Neural progenitor cell (in vitro differentiated cells): Measurements from ENCODE around the gene SPOCK1. TPM values are rescaled to one million over a fixed set of nuclear protein-coding genes. Genes with fewer than 3 reads are reported as not detected.

Experiments
- DNase-seq: peaks from one replicate; pipeline ENCODE4 v3.0.0-alpha.2; 2016; ENCODE audit warnings: low spot score
- H2AFZ ChIP-seq: fragments of 200-600 bp; sonication (generic); replicated peaks from 2 replicates; pipeline ENCODE4 v1.6.1; 2016; ENCODE audit warnings: antibody characterized with exemption
- H3F3A ChIP-seq: fragments of 200-600 bp; sonication (generic); 2 replicates; pipeline ENCODE4 v1.6.1; 2016; ENCODE audit warnings: antibody characterized with exemption, low read depth
- H3K27ac ChIP-seq: fragments of 200-600 bp; sonication (generic); 2 replicates; pipeline ENCODE4 v1.5.1; 2016; ENCODE audit warnings: mild to moderate bottlenecking
- H3K27me3 ChIP-seq: fragments of 200-600 bp; sonication (generic); 2 replicates; pipeline ENCODE4 v1.6.1; 2016; ENCODE audit warnings: mild to moderate bottlenecking, moderate library complexity
- H3K36me3 ChIP-seq: fragments of 200-600 bp; sonication (generic); 2 replicates; pipeline ENCODE4 v1.5.1; 2016
- H3K4me1 ChIP-seq: fragments of 200-600 bp; sonication (generic); 2 replicates; pipeline ENCODE4 v1.6.1; 2016; ENCODE audit warnings: mixed run types
- H3K4me2 ChIP-seq: fragments of 200-600 bp; sonication (generic); 2 replicates; pipeline ENCODE4 v1.6.1; 2016
- H3K4me3 ChIP-seq: fragments of 200-600 bp; sonication (generic); 2 replicates; pipeline ENCODE4 v1.5.1; 2016
- H3K79me2 ChIP-seq: fragments of 200-600 bp; sonication (generic); 2 replicates; pipeline ENCODE4 v1.6.1; 2016; ENCODE audit warnings: low read depth
- H3K9ac ChIP-seq: fragments of 200-600 bp; sonication (generic); 2 replicates; pipeline ENCODE4 v1.6.1; 2016
- H3K9me3 ChIP-seq: fragments of 200-600 bp; sonication (generic); 2 replicates; pipeline ENCODE4 v1.5.1; 2016; ENCODE audit warnings: low read depth
- H4K20me1 ChIP-seq: fragments of 200-600 bp; sonication (generic); 2 replicates; pipeline ENCODE4 v1.6.1; 2016; ENCODE audit warnings: low read depth
- H3K27ac Mint-ChIP-seq: 3 replicates; pipeline ENCODE4 v1.8.0; 2021; ENCODE audit warnings: mixed read lengths
- H3K27me3 Mint-ChIP-seq: 2 replicates; pipeline ENCODE4 v1.8.0; 2022; ENCODE audit warnings: low read depth, mild to moderate bottlenecking, inconsistent platforms, moderate library complexity, mixed read lengths; ENCODE audit not compliant: insufficient read depth
- H3K36me3 Mint-ChIP-seq: 3 replicates; pipeline ENCODE4 v1.8.0; 2021; ENCODE audit warnings: mixed read lengths
- H3K4me1 Mint-ChIP-seq: 3 replicates; pipeline ENCODE4 v1.8.0; 2021; ENCODE audit warnings: mixed read lengths
- H3K4me3 Mint-ChIP-seq: 3 replicates; pipeline ENCODE4 v1.8.0; 2021; ENCODE audit warnings: mild to moderate bottlenecking, moderate library complexity, mixed read lengths
- H3K9me3 Mint-ChIP-seq: 3 replicates; pipeline ENCODE4 v1.8.0; 2020; ENCODE audit warnings: mixed read lengths
- CTCF ChIP-seq: fragments of 200-600 bp; sonication (generic); IDR thresholded peaks from 2 replicates; pipeline ENCODE4 v1.5.1; 2017; ENCODE audit warnings: antibody characterized with exemption, mild to moderate bottlenecking
- EZH2 ChIP-seq: fragments of 200-600 bp; sonication (generic); IDR thresholded peaks from 2 replicates; pipeline ENCODE4 v1.6.1; 2017; ENCODE audit warnings: antibody characterized with exemption, mild to moderate bottlenecking, moderate library complexity
- EZH2phosphoT487 ChIP-seq: fragments of 200-600 bp; sonication (generic); IDR thresholded peaks from 2 replicates; pipeline ENCODE4 v1.6.1; 2017; ENCODE audit warnings: antibody characterized with exemption
- total RNA-seq: library from RNA; depleted of rRNA; stranded (reverse); fragments of >200 nt; gene quantifications from 2 replicates; pipeline ENCODE4 v1.2.3, GENCODE V29; 2015; ENCODE audit warnings: low replicate concordance

The SPOCK1 gene
- total RNA-seq, 1 donor from 2014 or later, result 6.9 TPM

- no peak overlapping the region for H2AFZ ChIP-seq
- no peak overlapping the region for H3K4me3 Mint-ChIP-seq
- no peaks in the 10 kb centered on the region for H3K36me3 Mint-ChIP-seq
- no peaks in the 10 kb centered on the region for H4K20me1 ChIP-seq
- H3K79me2 ChIP-seq, result no peaks in the 10 kb centered on the region
- H3K4me3 ChIP-seq, result no peak overlapping the region
- H3K9me3 Mint-ChIP-seq, result no peaks in the 10 kb centered on the region
- H3K4me1 ChIP-seq, result no peaks in the 10 kb centered on the region
- H3K9ac ChIP-seq, result no peak overlapping the region
- H3K27me3 Mint-ChIP-seq, result no peaks in the 10 kb centered on the region
- no peaks in the 10 kb centered on the region for H3K9me3 ChIP-seq
- no peak for TF ChIP-seq EZH2phosphoT487
- H3K36me3 ChIP-seq, result no peaks in the 10 kb centered on the region
- no peak overlapping the region for H3K27ac Mint-ChIP-seq
- DNase-seq, result no peak
- no peak overlapping the region for H3K27ac ChIP-seq
- H3K4me2 ChIP-seq, result no peak overlapping the region
- H3K4me1 Mint-ChIP-seq, result no peaks in the 10 kb centered on the region
- no peaks in the 10 kb centered on the region for H3K27me3 ChIP-seq
- H3F3A ChIP-seq, result no peaks in the 10 kb centered on the region
These were observed 12.4 kb downstream of the SPOCK1 start for GRCh38 chr5:137486707-137487106.

- Histone ChIP-seq H2AFZ (no peak overlapping the region), H3K27ac (no peak overlapping the region), H3K79me2 (no peaks in the 10 kb centered on the region), H3K9me3 (no peaks in the 10 kb centered on the region), H3K4me2 (no peak overlapping the region), H3K4me1 (peaks cover 3% of the 10 kb centered on the region), H3K27me3 (no peaks in the 10 kb centered on the region), H3K9ac (no peak overlapping the region), H3K4me3 (no peak overlapping the region), H4K20me1 (no peaks in the 10 kb centered on the region), H3F3A (no peaks in the 10 kb centered on the region), H3K36me3 (no peaks in the 10 kb centered on the region)
- Mint-ChIP-seq H3K4me3 (no peak overlapping the region), H3K9me3 (no peaks in the 10 kb centered on the region), H3K4me1 (peaks cover 5% of the 10 kb centered on the region), H3K36me3 (no peaks in the 10 kb centered on the region), H3K27me3 (no peaks in the 10 kb centered on the region), H3K27ac (no peak overlapping the region)
- DNase-seq, result no peak
- no peak for TF ChIP-seq EZH2phosphoT487
- no peak for TF ChIP-seq CTCF
- TF ChIP-seq EZH2, result no peak
These were observed 17.5 kb downstream of the SPOCK1 start for GRCh38 chr5:137481596-137481995.

- Mint-ChIP-seq H3K4me1 (peaks cover 7% of the 10 kb centered on the region), H3K27ac (no peak overlapping the region), H3K4me3 (no peak overlapping the region), H3K27me3 (no peaks in the 10 kb centered on the region), H3K36me3 (no peaks in the 10 kb centered on the region), H3K9me3 (no peaks in the 10 kb centered on the region)
- Histone ChIP-seq H3K27ac (no peak overlapping the region), H4K20me1 (no peaks in the 10 kb centered on the region), H3K9ac (no peak overlapping the region), H3K4me1 (peaks cover 3% of the 10 kb centered on the region), H2AFZ (no peak overlapping the region), H3K4me2 (no peak overlapping the region), H3K27me3 (no peaks in the 10 kb centered on the region), H3K4me3 (no peak overlapping the region), H3K79me2 (no peaks in the 10 kb centered on the region), H3K36me3 (no peaks in the 10 kb centered on the region), H3F3A (no peaks in the 10 kb centered on the region), H3K9me3 (no peaks in the 10 kb centered on the region)
- DNase-seq, result no peak
- no peak for TF ChIP-seq EZH2phosphoT487
- TF ChIP-seq CTCF, result no peak
- no peak for TF ChIP-seq EZH2
These were observed 21.1 kb downstream of the SPOCK1 start for GRCh38 chr5:137478043-137478442.

- no peaks in the 10 kb centered on the region for H3K27me3 ChIP-seq
- no peak overlapping the region for H3K4me3 ChIP-seq
- no peaks in the 10 kb centered on the region for H3K79me2 ChIP-seq
- H3K9me3 ChIP-seq, result no peaks in the 10 kb centered on the region
- H3K36me3 Mint-ChIP-seq, result no peaks in the 10 kb centered on the region
- TF ChIP-seq EZH2, result no peak
- TF ChIP-seq EZH2phosphoT487, result no peak
- TF ChIP-seq CTCF, result no peak
- DNase-seq, result no peak
- no peak overlapping the region for H3K4me2 ChIP-seq
- no peaks in the 10 kb centered on the region for H3K36me3 ChIP-seq
- no peaks in the 10 kb centered on the region for H3F3A ChIP-seq
- no peak overlapping the region for H3K9ac ChIP-seq
- H3K27ac Mint-ChIP-seq, result no peak overlapping the region
- peaks cover 6% of the 10 kb centered on the region for H3K4me1 Mint-ChIP-seq
- H3K27me3 Mint-ChIP-seq, result peaks cover 5% of the 10 kb centered on the region
- no peak overlapping the region for H2AFZ ChIP-seq
- H3K27ac ChIP-seq, result no peak overlapping the region
- no peaks in the 10 kb centered on the region for H3K9me3 Mint-ChIP-seq
- no peak overlapping the region for H3K4me3 Mint-ChIP-seq
- H4K20me1 ChIP-seq, result no peaks in the 10 kb centered on the region
- H3K4me1 ChIP-seq, result no peaks in the 10 kb centered on the region
These were observed 28.3 kb downstream of the SPOCK1 start for GRCh38 chr5:137470921-137471220.
